GM19023 (cell line): Measurements from ENCODE around the gene CDC34.

ENCODE experiments used
- ATAC-seq: cut with Tn5 transposase; IDR thresholded peaks from one replicate; pipeline ENCODE4 v1.9.1; 2021; ENCODE audit warnings: mild to moderate bottlenecking, moderate library complexity; ENCODE audit not compliant: unreplicated experiment

CDC34 gene

DNA sequence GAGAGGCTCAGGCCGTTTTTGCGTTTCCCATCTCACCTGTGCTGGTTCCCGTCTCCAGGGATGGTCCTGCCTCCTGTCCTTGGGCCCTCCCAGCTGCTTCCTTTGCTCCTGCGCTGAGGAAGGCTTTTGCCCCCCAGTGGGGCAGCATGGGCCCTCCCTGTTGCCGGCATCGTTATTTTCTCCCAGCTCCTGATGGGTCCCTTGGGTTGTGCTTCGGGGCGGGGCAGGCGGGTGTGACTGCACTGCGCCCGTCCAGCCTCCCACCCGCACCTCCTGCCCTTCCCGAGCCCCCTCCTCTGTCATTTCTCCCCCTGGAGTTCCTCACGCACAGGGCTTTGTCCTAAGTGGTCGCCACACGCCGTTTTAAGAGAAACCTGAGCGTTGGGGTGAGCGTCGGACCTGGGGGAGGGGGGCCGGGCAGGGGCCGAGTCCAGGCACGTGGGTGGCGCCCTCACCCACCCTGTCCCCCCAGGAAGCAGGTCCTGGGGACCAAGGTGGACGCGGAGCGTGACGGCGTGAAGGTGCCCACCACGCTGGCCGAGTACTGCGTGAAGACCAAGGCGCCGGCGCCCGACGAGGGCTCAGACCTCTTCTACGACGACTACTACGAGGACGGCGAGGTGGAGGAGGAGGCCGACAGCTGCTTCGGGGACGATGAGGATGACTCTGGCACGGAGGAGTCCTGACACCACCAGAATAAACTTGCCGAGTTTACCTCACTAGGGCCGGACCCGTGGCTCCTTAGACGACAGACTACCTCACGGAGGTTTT, 9.5 kb downstream of the CDC34 start:
- no peak for ATAC-seq

GRCh38 chr19:541699-542098, 10.1 kb downstream of the CDC34 start:
- ATAC-seq, result no peak

DNA sequence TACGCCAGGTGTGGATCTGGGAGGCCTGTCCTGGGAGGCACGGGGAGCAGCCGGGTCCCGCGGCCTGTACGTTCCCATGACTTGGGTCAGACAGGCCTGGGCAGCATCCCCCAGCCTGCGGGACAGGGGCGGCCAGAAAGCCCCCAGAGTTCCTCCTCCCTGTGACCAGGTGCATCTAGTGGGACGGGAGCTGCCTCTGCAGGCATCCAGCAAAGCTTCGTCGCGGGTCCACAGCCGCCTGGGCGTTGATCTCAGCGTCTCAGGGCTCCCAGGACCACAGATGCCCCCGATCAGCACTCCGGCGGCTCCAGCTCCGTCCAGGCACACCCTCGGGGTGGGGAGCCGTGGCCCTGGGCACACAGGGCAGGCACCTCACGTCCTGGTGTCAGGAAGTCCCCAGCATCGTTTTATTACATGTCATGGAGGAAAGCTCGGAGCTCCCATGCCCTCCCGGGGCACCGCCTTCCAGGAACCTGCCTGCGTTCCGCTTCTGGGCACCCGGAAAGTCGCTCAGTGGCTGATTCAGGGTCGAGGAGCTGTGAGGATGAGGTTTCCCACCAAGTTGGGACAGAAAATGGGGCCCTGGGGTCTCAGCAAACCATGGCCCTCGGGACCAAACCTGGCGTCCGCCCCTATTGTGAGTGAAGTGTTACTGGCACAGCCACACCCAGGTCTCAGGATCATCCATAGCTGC, 10.8 kb downstream of the CDC34 start:
- no peak for ATAC-seq

DNA sequence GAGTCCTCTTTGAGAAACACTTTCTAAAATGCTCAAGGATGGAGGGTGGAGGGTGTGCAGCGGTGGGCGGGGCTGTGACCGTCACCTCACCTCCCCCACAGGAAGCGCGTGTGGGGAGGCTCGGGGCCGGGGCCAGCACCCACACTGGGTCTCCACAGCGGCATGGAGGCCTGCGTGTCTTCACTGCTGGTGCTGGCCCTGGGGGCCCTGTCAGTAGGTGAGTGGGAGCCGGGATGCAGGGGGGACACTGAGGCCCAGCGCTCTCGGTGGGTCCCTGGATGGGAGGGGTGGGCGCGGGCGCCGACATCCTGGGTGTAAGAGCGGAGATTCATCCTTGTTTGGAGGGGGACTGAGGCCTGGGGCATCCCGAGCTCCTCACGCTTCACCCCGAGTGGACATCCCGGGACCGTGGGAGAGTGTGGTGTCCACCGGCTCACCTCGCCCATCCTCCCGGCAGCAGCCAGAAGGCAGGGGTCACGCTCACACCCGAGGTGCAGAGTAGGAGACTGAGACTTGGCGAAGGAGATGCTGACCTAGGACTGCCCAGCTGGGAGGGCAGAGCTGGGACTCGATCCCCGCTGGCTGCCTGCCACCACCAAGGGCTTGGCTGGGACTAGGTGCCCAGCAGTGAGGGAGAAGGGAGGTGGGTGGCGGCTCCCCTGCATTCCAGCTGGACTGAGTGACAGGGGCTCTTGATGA, 12.5 kb downstream of the CDC34 start, which contains the start of gene GZMM:
Gene GZMM (plus strand): TSS at position 144 of the 699 bp plus-strand sequence. CDS start 19 bp downstream, at position 163.
- no peak for ATAC-seq

- no peak for ATAC-seq
These were observed 15.6 kb downstream of the CDC34 start for GRCh38 chr19:547117-547516.

DNA sequence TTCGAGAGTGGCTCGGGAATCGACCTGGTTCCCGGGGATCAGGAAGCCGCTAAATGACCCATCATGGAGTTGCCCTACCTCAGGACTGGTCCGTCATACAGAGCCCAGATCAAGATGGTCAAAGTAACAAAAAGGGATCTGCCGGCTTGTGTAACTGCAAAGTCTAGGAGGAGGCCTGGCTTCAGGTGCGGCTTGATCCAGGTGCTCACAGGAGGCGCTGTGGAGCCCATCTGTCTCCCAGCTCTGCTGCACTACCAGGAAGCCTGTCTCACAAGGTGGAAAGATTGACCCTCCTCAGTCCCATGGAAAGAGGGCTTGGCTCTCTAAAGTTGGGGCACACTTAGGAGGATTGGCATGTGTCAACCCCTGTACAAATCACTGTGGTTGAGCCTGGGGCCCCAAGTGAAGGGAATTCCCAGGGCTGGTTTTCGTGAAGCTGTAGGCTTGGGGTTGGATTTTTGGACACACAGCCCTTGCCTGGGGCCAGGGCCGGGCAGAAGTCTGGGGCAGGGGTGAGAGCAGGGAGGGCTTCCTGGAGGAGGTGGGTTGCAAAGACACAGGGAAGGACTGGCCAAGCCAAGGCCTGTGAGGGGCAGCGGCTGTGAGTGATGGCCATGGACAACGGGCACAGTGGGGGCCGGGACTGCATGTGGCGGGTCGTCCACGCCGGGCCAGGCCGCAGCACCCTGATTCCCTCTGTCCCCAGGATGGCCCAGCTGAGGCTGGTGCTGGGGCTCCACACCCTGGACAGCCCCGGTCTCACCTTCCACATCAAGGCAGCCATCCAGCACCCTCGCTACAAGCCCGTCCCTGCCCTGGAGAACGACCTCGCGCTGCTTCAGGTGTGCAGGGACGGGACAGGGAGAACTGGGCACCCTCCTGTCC, 16.5 kb downstream of the CDC34 start:
- ATAC-seq, result no peak

GRCh38 chr19:548886-549830, 17.6 kb downstream of the CDC34 start:
- ATAC-seq, result no peak

- no peak for ATAC-seq
These were observed 23.3 kb downstream of the CDC34 start for GRCh38 chr19:554817-555216.

DNA sequence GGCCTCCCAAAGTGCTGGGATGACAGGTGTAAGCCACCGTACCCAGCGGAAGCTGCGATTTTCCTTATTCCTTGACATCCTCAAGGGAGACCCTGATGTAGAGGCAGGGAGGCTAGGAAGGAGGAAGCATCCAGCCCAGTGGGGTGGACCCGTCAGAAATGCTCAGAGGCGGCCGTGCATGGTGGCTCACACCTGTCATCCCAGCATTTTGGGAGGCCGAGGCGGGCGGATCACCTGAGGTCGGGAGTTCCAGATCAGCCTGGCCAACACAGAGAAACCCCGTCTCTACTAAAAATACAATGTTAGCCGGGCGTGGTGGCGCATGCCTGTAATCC, 23.9 kb downstream of the CDC34 start:
- no peak for ATAC-seq

DNA sequence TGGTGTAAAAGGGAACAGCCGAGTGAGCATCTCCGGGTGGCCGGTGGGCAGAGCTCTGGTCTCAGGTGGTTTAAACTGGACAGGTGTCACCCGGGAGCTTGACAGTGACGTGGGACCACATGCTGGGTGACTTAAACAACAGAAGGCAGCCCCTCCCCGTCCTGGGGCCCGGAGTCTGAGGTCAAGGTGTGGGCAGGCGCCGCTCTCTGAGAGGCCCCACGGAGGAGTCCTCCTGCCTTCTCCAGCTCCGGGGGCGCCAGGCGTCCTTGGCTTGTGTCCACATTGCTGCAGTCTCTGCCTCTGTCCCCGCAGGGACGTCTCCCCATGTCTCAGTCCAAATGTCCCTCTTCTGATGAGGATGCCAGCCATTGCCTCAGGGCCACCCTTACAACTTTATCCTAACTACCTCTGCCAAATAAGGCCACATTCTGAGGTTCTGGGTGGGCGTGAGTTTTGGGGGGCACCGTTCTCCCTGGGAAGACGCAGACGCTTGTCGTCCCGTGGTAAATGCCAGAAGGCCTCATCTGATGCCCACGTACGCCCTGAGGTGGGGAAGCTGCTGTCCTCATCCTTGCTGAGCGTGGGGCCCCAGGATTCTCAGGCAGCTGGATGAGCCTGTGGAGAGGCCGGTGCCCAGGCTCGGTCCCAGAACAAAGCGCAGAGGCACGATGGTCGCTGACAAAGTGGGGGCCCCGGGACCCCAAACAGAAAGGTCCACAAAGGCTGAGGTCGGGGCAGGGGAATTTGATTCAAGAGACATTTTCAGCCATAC, 25.2 kb downstream of the CDC34 start:
- ATAC-seq, result no peak

DNA sequence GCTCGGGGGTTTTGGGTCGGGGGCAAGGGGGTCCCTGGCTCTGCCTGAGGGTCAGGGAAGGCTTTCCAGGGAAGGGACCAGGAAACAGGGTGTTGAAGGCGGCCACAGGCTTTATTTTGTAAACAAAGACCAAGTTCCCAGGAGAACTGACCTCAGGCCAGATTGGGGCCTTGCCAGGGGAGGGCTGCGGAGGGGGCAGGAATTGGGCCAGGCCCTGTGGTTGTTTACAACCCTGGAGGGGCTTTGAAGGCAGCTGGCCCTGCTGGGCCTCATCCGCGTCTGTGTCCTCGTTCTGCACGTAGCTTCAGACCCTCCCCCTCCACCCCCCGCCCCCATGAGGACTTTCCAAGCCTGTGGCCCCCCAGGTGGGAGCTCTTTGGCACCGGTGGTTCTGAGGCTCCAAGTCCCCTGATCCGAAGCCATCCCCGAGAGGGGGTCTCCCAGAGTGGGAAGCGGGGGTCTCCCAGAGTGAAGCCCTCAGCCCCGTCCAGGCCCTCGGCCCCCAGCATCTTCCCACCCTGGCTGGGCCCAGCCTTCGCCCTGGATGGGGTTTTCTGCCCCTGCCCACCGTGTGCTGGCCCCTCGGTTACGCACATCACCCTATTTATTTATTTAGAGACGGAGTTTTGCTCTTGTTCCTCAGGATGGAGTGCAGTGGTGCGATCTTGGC, 27.3 kb downstream of the CDC34 start:
- no peak for ATAC-seq

DNA sequence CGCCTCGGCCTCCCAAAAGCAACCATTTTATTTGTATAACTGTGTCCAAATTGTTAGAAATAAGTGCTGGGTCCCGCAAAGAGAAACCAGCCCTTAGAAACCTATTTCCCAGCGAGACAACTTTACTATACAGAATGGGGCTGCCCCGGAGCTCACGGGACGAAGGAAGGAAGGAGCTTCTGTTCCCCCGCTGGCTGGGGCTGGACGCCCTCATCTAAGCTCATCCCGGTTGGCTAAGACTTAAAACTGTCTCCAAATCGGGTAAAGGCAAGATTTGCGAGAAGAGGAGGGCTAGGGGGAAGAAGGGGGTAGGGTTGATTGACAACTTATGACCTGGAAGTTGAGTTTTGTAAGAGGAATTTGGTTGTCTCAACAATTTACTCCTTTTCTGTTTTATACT, 28.6 kb downstream of the CDC34 start:
- no peak for ATAC-seq

- ATAC-seq, result no peak
These were observed 34.8 kb downstream of the CDC34 start for GRCh38 chr19:566403-566802.

DNA sequence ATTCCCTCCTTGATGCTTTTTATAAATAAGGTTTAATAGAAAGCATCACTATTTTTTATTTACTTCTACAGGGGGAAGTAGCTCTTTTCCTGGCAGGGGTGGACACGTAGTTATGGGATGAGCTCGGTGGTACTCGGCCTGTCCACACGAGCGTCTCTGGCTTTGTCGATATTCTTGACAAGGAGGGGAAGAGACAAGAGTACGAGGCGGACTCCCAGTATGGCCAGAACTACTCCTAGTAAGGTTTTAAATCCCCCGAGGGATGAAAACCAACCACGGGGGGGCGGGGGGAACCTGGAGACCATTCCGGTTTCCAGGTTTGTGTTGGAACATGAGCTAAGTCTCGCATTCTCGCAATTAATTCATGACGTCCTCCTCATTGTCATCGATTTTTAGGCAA, 35.3 kb downstream of the CDC34 start:
- no peak for ATAC-seq

GRCh38 chr19:567296-567900, 35.8 kb downstream of the CDC34 start:
- no peak for ATAC-seq

- ATAC-seq, result no peak
These were observed 38.7 kb downstream of the CDC34 start for GRCh38 chr19:570251-570686.

GRCh38 chr19:570937-571565, 39.5 kb downstream of the CDC34 start:
- ATAC-seq, result no peak

DNA sequence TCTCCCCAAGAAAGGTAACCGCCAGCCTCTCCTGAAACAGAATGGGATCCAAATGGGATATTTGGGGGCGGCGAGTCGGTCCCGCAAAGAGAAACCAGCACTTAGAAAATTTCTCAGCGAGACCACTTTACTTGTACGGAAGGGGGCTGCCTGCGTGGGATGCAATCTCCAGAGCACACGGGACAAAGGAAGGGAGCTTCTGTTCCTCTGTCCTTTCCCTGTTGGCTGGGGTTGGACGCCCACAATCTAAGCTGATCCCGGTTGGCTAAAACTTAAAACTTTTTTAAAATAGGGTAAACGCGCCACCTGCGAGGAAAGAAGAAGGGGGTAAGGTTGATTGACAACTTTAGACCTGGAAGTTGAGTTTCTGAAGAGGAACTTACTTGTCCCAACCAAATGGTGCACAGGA, 40.0 kb downstream of the CDC34 start:
- no peak for ATAC-seq
